ENCODE results near the gene SPRN.
"Not testable (repeated sequence)": the region's sequence is repeated elsewhere in the genome, so short reads cannot be mapped to it uniquely, and the experiment has no call there.

The SPRN gene

DNA sequence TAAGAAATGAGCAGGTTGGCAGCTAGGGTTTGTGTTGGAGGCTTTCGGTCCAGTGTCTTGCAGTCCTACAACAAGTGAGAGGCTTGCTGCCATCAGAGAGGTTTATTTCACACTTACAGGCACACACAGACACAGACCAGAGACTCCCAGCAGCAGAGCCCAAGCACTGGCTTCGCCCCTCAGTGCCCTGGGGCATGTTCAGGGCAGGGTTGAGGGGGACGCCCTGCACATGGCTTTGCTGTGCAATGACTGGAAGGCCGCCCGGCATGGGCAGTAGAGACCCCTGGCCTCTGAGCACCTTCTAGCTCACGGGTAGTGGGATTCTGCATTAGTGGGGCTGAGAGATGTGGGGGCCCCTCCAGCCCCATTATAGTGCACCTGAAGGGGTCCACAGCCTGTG is 3.8 kb downstream of the SPRN start:
- TF ChIP-seq, protein P1, sequence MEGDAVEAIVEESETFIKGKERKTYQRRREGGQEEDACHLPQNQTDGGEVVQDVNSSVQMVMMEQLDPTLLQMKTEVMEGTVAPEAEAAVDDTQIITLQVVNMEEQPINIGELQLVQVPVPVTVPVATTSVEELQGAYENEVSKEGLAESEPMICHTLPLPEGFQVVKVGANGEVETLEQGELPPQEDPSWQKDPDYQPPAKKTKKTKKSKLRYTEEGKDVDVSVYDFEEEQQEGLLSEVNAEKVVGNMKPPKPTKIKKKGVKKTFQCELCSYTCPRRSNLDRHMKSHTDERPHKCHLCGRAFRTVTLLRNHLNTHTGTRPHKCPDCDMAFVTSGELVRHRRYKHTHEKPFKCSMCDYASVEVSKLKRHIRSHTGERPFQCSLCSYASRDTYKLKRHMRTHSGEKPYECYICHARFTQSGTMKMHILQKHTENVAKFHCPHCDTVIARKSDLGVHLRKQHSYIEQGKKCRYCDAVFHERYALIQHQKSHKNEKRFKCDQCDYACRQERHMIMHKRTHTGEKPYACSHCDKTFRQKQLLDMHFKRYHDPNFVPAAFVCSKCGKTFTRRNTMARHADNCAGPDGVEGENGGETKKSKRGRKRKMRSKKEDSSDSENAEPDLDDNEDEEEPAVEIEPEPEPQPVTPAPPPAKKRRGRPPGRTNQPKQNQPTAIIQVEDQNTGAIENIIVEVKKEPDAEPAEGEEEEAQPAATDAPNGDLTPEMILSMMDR (IDR thresholded peaks at IDR 0.05): no peak
- Histone ChIP-seq H3K27ac (no peak overlapping the region), H3K4me3 (no peak overlapping the region)
- DNase-seq (ENCODE audit: low spot score): no peak

DNA sequence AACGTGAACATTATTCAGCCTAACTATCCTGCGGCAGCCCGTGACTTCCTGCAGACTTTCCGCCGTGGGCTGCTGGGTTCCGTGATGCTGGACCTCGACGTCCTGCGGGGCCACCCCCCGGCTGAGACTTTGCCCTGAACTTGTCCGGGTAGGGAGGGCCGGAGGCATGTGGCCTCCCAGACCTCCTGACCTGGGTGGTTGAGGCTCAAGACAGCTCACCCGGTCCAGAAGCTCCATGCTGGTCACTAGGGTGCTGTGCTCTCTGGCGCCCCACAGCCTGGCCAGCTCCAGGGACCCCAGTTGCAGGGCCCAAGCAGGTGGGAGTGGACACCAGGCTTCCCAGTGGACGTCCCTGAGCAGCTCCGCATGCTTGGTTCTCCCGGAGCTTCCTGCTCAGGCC is 4.4 kb downstream of the SPRN start:
- Histone ChIP-seq H3K4me3 (no peak overlapping the region), H3K27ac (no peak overlapping the region)
- DNase-seq (ENCODE audit: low spot score): no peak
- TF ChIP-seq, protein P1 (IDR thresholded peaks at IDR 0.05): no peak

DNA sequence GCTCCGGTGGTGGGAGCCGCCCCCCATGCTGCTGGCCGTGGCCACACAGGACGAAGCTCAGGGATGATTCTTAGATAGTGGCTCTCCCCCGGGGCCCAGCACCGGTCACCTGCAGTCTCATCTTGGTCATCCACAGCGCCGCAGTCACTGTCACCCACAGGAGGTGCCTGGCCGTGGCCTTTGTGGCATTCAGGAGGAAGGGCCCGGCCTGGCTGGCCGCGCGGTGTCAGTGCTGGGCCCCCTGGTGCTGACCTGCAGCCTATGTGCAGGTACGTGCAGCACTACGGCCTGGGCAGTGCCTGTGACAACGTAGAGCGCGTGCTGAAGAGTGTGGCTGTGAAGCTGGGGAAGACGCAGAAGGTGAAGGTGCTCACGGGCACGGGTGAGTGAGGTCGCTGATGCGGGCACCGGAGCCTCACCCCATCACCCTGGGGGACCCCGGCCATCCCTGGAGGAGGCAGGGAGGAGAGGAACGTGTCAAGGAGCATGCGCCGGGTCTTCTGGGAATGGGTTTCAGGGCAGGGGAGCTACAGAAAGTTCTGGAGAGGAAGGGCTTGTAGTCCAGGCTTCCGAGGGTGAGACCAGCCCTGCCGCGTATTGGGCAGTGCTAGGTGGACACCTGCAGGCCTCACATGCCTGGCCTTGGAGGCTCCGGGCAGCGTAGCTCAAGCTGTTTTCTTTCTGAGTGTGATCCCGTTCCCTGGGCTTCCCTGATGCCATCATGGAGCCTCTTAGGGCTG is 5.0 kb downstream of the SPRN start:
- DNase-seq (ENCODE audit: low spot score): no peak
- TF ChIP-seq, protein P1 (IDR thresholded peaks at IDR 0.05): no peak

DNA sequence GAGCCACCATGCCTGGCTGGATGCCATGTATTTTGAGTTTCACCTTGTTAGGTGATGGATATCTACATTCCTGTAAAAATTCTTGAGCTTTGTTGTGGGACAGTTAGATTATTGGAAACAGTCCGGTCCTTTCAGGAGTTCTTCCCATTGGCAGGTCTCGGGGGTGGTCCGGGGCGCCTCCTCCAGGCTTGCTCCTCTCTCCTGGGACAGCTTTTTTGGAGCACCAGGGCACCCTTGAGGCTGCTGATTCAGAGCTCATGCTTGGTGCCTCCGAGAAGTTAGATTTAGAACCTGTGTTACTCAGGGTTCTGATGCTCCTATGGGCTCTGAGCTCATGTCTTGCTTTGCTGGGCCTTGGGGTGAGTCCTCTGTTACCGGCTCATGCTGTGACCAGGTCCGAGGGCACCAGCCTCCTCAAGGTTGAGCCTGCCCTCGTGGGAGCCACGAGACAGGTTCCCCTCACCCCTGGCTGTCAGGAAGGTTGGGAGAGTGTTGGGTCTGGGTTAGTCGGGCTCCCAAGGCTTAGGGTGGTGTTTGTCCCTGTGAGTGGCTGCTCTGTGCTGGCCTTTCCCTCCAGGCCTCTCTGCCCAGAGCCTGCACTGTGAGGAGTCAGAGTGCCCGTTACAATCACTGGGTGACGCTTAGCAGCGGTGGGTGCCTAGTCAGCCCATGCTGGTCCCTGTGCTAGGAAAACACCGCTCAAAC is 6.0 kb downstream of the SPRN start:
- TF ChIP-seq, protein P1 (IDR thresholded peaks at IDR 0.05): no peak
- no peak overlapping the region for H3K27ac ChIP-seq
- H3K4me3 ChIP-seq: no peak overlapping the region
- no peak for DNase-seq (ENCODE audit: low spot score)

More for the DNA sequence above, 5.0 kb downstream of the SPRN start:
- no peak overlapping the region for H3K27ac ChIP-seq
- H3K4me3 ChIP-seq: no peak overlapping the region

DNA sequence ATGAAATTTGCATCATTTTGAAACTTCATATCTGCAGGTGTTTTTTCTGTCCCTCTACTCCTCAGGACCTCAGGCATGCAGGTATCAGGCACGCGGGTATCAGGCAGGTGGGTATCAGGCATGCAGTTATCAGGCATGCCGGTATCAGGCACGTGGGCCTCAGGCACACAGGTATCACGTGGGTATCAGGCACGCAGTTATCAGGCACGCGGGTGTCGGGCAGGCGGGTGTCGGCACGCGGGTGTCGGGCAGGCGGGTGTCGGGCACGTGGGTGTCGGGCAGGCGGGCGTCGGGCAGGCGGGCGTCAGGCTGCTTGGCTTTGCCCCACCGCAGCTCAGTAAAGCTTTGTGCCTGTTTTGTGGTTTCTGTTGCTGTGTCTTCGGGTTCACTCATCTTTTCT is 8.7 kb downstream of the SPRN start:
- TF ChIP-seq, protein P1 (IDR thresholded peaks at IDR 0.05): no peak
- DNase-seq (ENCODE audit: low spot score): no peak
- Histone ChIP-seq H3K27ac (no peak overlapping the region), H3K4me3 (no peak overlapping the region)

DNA sequence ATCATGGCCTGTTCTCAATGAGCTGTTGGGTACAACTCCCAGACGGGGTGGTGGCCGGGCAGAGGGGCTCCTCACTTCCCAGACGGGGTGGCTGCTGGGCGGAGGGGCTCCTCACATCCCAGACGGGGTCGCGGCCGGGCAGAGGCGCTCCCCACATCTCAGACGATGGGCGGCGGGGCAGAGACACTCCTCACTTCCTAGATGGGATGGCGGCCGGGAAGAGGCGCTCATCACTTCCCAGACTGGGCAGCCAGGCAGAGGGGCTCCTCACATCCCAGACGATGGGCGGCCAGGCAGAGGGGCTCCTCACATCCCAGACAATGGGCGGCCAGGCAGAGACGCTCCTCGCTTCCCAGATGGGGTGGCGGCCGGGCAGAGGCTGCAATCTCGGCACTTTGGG is 10.0 kb downstream of the SPRN start:
- not testable (repeated sequence) for H3K4me3 ChIP-seq

DNA sequence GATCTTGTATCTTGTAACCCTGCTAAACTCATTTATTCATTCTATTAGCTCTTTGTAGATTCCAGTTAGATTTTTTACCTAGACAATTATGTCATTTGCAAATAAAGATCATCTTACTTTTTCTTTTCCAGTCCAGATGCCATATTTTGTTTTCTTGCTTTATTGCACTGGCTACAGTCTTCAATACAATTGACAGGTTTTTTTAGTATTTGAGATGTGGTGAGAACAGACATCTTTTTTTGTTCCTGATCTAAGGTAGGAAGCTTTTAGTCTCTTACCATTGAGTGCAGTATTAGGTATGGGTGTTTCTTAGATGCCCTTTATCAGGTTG is 12.1 kb downstream of the SPRN start:
- H3K27ac ChIP-seq: no peak overlapping the region
- H3K4me3 ChIP-seq: no peak overlapping the region
- DNase-seq (ENCODE audit: low spot score): no peak
- TF ChIP-seq, protein P1 (IDR thresholded peaks at IDR 0.05): no peak

More for the DNA sequence above, 10.0 kb downstream of the SPRN start:
- not testable (repeated sequence) for H3K27ac ChIP-seq; DNase-seq (ENCODE audit: low spot score)
